ENCODE measurements around the gene NET1.
"Not testable (repeated sequence)": the region's sequence is repeated elsewhere in the genome, so short reads cannot be mapped to it uniquely, and the experiment has no call there.

NET1 gene

DNA sequence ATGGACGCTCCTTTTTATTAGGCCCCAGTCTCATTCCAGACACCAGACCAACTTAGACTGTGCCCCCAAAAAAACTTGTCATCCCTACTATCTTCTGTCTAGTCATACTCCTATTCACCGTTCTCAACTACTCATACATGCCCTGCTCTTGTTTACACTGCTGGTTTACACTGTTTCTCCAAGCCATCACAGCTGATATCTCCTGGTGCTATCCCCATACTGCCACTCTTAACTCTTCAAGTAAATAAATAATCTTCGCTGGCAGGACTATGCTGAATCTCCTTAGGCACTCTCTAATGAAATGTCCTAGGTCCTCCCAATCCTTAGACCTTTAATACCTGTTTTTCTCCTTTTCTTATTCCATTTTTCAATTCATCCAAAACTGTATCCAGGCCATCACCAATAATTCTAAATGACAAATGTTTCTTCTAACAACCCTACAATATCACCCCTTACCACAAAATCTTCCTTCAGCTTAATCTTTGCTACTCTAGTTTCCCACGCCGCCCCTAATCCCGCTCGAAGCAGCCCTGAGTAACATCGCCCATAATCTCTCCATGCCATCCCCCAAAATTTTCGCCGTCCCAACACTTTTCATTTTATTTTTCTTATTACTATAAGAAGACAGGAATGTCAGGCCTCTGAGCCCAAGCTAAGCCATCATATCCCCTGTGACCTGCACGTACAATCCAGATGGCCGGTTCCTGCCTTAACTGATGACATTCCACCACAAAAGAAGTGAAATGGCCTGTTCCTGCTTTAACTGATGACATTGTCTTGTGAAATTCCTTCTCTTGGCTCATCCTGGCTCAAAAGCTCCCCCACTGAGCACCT, 63.8 kb downstream of the NET1 start:
- not testable (repeated sequence) for H2BK120ac ChIP-seq (ENCODE audit: low read depth, low read length); H3K4me2 ChIP-seq (ENCODE audit: low read length); H3K4ac ChIP-seq (ENCODE audit: low read depth, low read length); H3K27me3 ChIP-seq (ENCODE audit: insufficient read depth, low read length, poor library complexity); H4K8ac ChIP-seq (ENCODE audit: low read depth, low read length); H3K79me1 ChIP-seq (ENCODE audit: low read length); H3K4me1 ChIP-seq (ENCODE audit: control insufficient read depth, low read depth, low read length); H3K36me3 ChIP-seq (ENCODE audit: control insufficient read depth, insufficient read depth, low read length); H3K79me2 ChIP-seq (ENCODE audit: control insufficient read depth, insufficient read depth, low read length); H2AK5ac ChIP-seq (ENCODE audit: low read length); H2BK15ac ChIP-seq (replicated peaks; ENCODE audit: low read depth); H3K9ac ChIP-seq (ENCODE audit: low read length); H3K56ac ChIP-seq (ENCODE audit: low read length); H3K4me3 ChIP-seq (ENCODE audit: low read length); H4K5ac ChIP-seq (ENCODE audit: low read length); H3K23ac ChIP-seq (ENCODE audit: low read length); H3K18ac ChIP-seq (ENCODE audit: low read length)
- WGBS (ENCODE audit: extremely low coverage, insufficient coverage, low lambda C conversion rate): 100% methylated on average over 3 of the region's 12 CpGs
- Histone ChIP-seq H2BK5ac (ENCODE audit: low read length) (peak overlapping the region; percentile 55), H3K27ac (ENCODE audit: low read depth, low read length) (peak overlapping the region; percentile 81)
- DNase-seq: peak; percentile 60

- Histone ChIP-seq H3K4me3 (ENCODE audit: low read length) (no peak overlapping the region), H2BK5ac (ENCODE audit: low read length) (peak overlapping the region; percentile 14), H3K56ac (ENCODE audit: low read length) (peak overlapping the region; percentile 75), H3K4ac (ENCODE audit: low read depth, low read length) (peak overlapping the region; percentile 96), H3K9ac (ENCODE audit: low read length) (peak overlapping the region; percentile 39), H2AK5ac (ENCODE audit: low read length) (peak overlapping the region; percentile 20), H3K18ac (ENCODE audit: low read length) (peak overlapping the region; percentile 75), H4K5ac (ENCODE audit: low read length) (no peak overlapping the region), H3K36me3 (ENCODE audit: control insufficient read depth, insufficient read depth, low read length) (no peaks in the 10 kb centered on the region), H3K79me1 (ENCODE audit: low read length) (no peaks in the 10 kb centered on the region), H3K4me2 (ENCODE audit: low read length) (no peak overlapping the region), H3K27me3 (ENCODE audit: insufficient read depth, low read length, poor library complexity) (no peaks in the 10 kb centered on the region), H2BK120ac (ENCODE audit: low read depth, low read length) (peak overlapping the region; percentile 46), H3K27ac (ENCODE audit: low read depth, low read length) (peak overlapping the region; percentile 86), H2BK15ac (replicated peaks; ENCODE audit: low read depth) (no peak overlapping the region), H3K23ac (ENCODE audit: low read length) (no peak overlapping the region), H3K4me1 (ENCODE audit: control insufficient read depth, low read depth, low read length) (peaks cover 3% of the 10 kb centered on the region), H4K8ac (ENCODE audit: low read depth, low read length) (no peak overlapping the region), H3K79me2 (ENCODE audit: control insufficient read depth, insufficient read depth, low read length) (no peaks in the 10 kb centered on the region)
- peak; percentile 51 for DNase-seq
- WGBS (ENCODE audit: extremely low coverage, insufficient coverage, low lambda C conversion rate): no CpG with 5 or more reads among the region's 13 CpGs
Observed at GRCh38 chr10:5476918-5477525, 64.7 kb downstream of the NET1 start.

GRCh38 chr10:5477948-5478693, 65.8 kb downstream of the NET1 start:
- H3K23ac ChIP-seq (ENCODE audit: low read length): peak overlapping the region; percentile 29
- H3K27ac ChIP-seq (ENCODE audit: low read depth, low read length): no peak overlapping the region

GRCh38 chr10:5478694-5479305, 66.4 kb downstream of the NET1 start:
- no peaks in the 10 kb centered on the region for H3K79me1 ChIP-seq (ENCODE audit: low read length)
- H3K4ac ChIP-seq (ENCODE audit: low read depth, low read length): peak overlapping the region; percentile 5
- H3K27ac ChIP-seq (ENCODE audit: low read depth, low read length): no peak overlapping the region
- H3K36me3 ChIP-seq (ENCODE audit: control insufficient read depth, insufficient read depth, low read length): no peaks in the 10 kb centered on the region
- H2BK120ac ChIP-seq (ENCODE audit: low read depth, low read length): peak overlapping the region; percentile 19
- no peaks in the 10 kb centered on the region for H3K79me2 ChIP-seq (ENCODE audit: control insufficient read depth, insufficient read depth, low read length)
- H2AK5ac ChIP-seq (ENCODE audit: low read length): no peak overlapping the region
- no peak overlapping the region for H2BK15ac ChIP-seq (replicated peaks; ENCODE audit: low read depth)
- H4K8ac ChIP-seq (ENCODE audit: low read depth, low read length): no peak overlapping the region
- peaks cover 3% of the 10 kb centered on the region for H3K4me1 ChIP-seq (ENCODE audit: control insufficient read depth, low read depth, low read length)
- no peak overlapping the region for H2BK5ac ChIP-seq (ENCODE audit: low read length)
- H4K5ac ChIP-seq (ENCODE audit: low read length): no peak overlapping the region
- H3K4me2 ChIP-seq (ENCODE audit: low read length): no peak overlapping the region
- no peak for DNase-seq
- no peaks in the 10 kb centered on the region for H3K27me3 ChIP-seq (ENCODE audit: insufficient read depth, low read length, poor library complexity)
- H3K9ac ChIP-seq (ENCODE audit: low read length): no peak overlapping the region
- peak overlapping the region; percentile 17 for H3K56ac ChIP-seq (ENCODE audit: low read length)
- WGBS (ENCODE audit: extremely low coverage, insufficient coverage, low lambda C conversion rate): no CpG with 5 or more reads among the region's 18 CpGs
- H3K18ac ChIP-seq (ENCODE audit: low read length): peak overlapping the region; percentile 70
- H3K4me3 ChIP-seq (ENCODE audit: low read length): no peak overlapping the region
- no peak overlapping the region for H3K23ac ChIP-seq (ENCODE audit: low read length)

More at GRCh38 chr10:5477948-5478693, 65.8 kb downstream of the NET1 start:
- H3K4me1 ChIP-seq (ENCODE audit: control insufficient read depth, low read depth, low read length): peaks cover 3% of the 10 kb centered on the region
- H3K36me3 ChIP-seq (ENCODE audit: control insufficient read depth, insufficient read depth, low read length): no peaks in the 10 kb centered on the region
- H2AK5ac ChIP-seq (ENCODE audit: low read length): peak overlapping the region; percentile 95
- no peaks in the 10 kb centered on the region for H3K79me2 ChIP-seq (ENCODE audit: control insufficient read depth, insufficient read depth, low read length)
- peak overlapping the region; percentile 69 for H2BK120ac ChIP-seq (ENCODE audit: low read depth, low read length)
- H3K9ac ChIP-seq (ENCODE audit: low read length): peak overlapping the region; percentile 12
- H3K4ac ChIP-seq (ENCODE audit: low read depth, low read length): peak overlapping the region; percentile 29
- no peak overlapping the region for H4K5ac ChIP-seq (ENCODE audit: low read length)
- H3K56ac ChIP-seq (ENCODE audit: low read length): peak overlapping the region; percentile 65
- no peaks in the 10 kb centered on the region for H3K27me3 ChIP-seq (ENCODE audit: insufficient read depth, low read length, poor library complexity)
- no peak overlapping the region for H2BK5ac ChIP-seq (ENCODE audit: low read length)
- peak overlapping the region; percentile 70 for H3K18ac ChIP-seq (ENCODE audit: low read length)
- H3K4me2 ChIP-seq (ENCODE audit: low read length): no peak overlapping the region
- no peak overlapping the region for H3K4me3 ChIP-seq (ENCODE audit: low read length)
- no CpG with 5 or more reads among the region's 11 CpGs for WGBS (ENCODE audit: extremely low coverage, insufficient coverage, low lambda C conversion rate)
- no peak for DNase-seq
- no peaks in the 10 kb centered on the region for H3K79me1 ChIP-seq (ENCODE audit: low read length)
- no peak overlapping the region for H2BK15ac ChIP-seq (replicated peaks; ENCODE audit: low read depth)
- H4K8ac ChIP-seq (ENCODE audit: low read depth, low read length): no peak overlapping the region

DNA sequence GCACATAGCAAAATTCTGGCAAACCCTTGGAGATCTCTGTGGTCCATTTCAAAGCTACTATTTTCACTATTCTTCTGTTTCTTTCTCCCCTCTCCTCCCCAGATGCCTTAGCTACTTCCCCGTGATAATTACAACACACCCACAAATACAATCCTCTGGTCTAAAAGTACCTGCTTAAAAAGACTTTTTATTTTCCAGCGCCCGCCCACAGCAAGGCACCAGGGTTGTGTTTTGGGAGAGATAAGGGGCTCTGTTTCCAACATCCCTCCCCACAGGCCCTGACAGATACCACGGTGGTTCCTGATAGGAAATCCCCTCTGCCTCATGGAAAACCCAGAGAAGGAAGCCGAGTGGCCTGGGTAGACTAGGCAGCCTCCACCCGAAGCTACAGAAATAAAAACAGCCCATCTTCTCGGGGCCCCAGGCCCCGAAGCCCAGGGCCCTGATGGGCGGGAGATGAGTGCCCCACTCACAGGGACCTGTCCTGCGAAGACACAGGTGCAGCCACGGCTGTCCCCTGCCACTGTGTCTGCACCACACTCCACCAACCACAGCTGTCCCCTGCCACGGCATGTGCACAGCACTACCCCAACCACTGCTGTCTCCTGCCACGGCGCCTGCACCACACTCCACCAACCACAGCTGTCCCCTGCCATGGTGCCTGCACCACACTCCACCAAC, 67.3 kb downstream of the NET1 start:
- H4K8ac ChIP-seq (ENCODE audit: low read depth, low read length): no peak overlapping the region
- peaks cover 3% of the 10 kb centered on the region for H3K4me1 ChIP-seq (ENCODE audit: control insufficient read depth, low read depth, low read length)
- H3K4me2 ChIP-seq (ENCODE audit: low read length): no peak overlapping the region
- no peak overlapping the region for H3K4me3 ChIP-seq (ENCODE audit: low read length)
- H2BK5ac ChIP-seq (ENCODE audit: low read length): no peak overlapping the region
- H3K4ac ChIP-seq (ENCODE audit: low read depth, low read length): peak overlapping the region; percentile 25
- no peak overlapping the region for H2BK15ac ChIP-seq (replicated peaks; ENCODE audit: low read depth)
- no peaks in the 10 kb centered on the region for H3K36me3 ChIP-seq (ENCODE audit: control insufficient read depth, insufficient read depth, low read length)
- peak; percentile 46 for DNase-seq
- H3K23ac ChIP-seq (ENCODE audit: low read length): no peak overlapping the region
- no peak overlapping the region for H3K18ac ChIP-seq (ENCODE audit: low read length)
- H3K9ac ChIP-seq (ENCODE audit: low read length): no peak overlapping the region
- peak overlapping the region; percentile 50 for H2AK5ac ChIP-seq (ENCODE audit: low read length)
- no peak overlapping the region for H3K56ac ChIP-seq (ENCODE audit: low read length)
- no peaks in the 10 kb centered on the region for H3K79me1 ChIP-seq (ENCODE audit: low read length)
- H3K27me3 ChIP-seq (ENCODE audit: insufficient read depth, low read length, poor library complexity): no peaks in the 10 kb centered on the region
- no CpG with 5 or more reads among the region's 14 CpGs for WGBS (ENCODE audit: extremely low coverage, insufficient coverage, low lambda C conversion rate)
- H3K27ac ChIP-seq (ENCODE audit: low read depth, low read length): no peak overlapping the region
- H4K5ac ChIP-seq (ENCODE audit: low read length): no peak overlapping the region
- H2BK120ac ChIP-seq (ENCODE audit: low read depth, low read length): no peak overlapping the region
- H3K79me2 ChIP-seq (ENCODE audit: control insufficient read depth, insufficient read depth, low read length): no peaks in the 10 kb centered on the region
